Upper lobe of left lung (tissue), 6 donors: ENCODE results near the gene GALM. TPM values are rescaled to one million over a fixed set of nuclear protein-coding genes. Genes with fewer than 3 reads are reported as not detected.

Experiments
- ATAC-seq, 2 donors: fragments of 200-7000 bp; cut with Tn5 transposase; one replicate each; pipeline ENCODE4 v1.9.1; 2022; ENCODE audit warnings: mild to moderate bottlenecking in 2 of 2, moderate library complexity in 2 of 2; ENCODE audit not compliant: low FRiP score in 2 of 2
- DNase-seq, 2 donors: peaks; one replicate each; pipeline ENCODE4 v3.0.0-alpha.2; 2019 to 2020
- H3K27ac ChIP-seq, 4 donors: fragments of 200-600 bp; sonication (generic); one replicate each; pipeline ENCODE4 v1.5.1; 2016 to 2019
- H3K27me3 ChIP-seq, 4 donors: fragments of 200-600 bp; sonication (generic); one replicate each; pipeline ENCODE4 v1.5.1; 2017 to 2019
- H3K36me3 ChIP-seq, 4 donors: fragments of 200-600 bp; sonication (generic); one replicate each; pipeline ENCODE4 v1.5.1; 2016 to 2019
- H3K4me1 ChIP-seq, 4 donors: fragments of 200-600 bp; sonication (generic); one replicate each; pipeline ENCODE4 v1.5.1; 2018 to 2019
- H3K4me3 ChIP-seq, 4 donors: fragments of 200-600 bp; sonication (generic); one replicate each; pipeline ENCODE4 v1.5.1; 2017 to 2019; ENCODE audit warnings: mild to moderate bottlenecking in 2 of 4, moderate library complexity in 1 of 4
- H3K9me3 ChIP-seq, 4 donors: fragments of 200-600 bp; sonication (generic); one replicate each; pipeline ENCODE4 v1.5.1; 2018 to 2019
- CTCF ChIP-seq, 6 experiments: fragments of 450-650 bp in 4 of 6; fragments of 200-600 bp in 2 of 6; sonication (generic) in 2 of 6; IDR thresholded peaks; one replicate each; pipeline ENCODE4 v1.5.1; 2016 to 2019; ENCODE audit warnings: antibody characterized with exemption in 6 of 6
- EP300 ChIP-seq, 4 donors: sonication (generic); formaldehyde crosslinking; IDR thresholded peaks; one replicate each; pipeline ENCODE4 v1.5.1; 2017; ENCODE audit warnings: antibody characterized with exemption in 4 of 4, control low read depth in 2 of 4
- POLR2A ChIP-seq, 4 donors: fragments of 450-650 bp; IDR thresholded peaks; one replicate each; pipeline ENCODE4 v1.5.1; 2016 to 2017; ENCODE audit warnings: antibody characterized with exemption in 4 of 4, mild to moderate bottlenecking in 2 of 4
- POLR2AphosphoS5 ChIP-seq, 2 donors: sonication (generic); formaldehyde crosslinking; IDR thresholded peaks; one replicate each; pipeline ENCODE4 v1.5.1; 2017; ENCODE audit warnings: antibody characterized with exemption in 2 of 2
- WGBS, 2 donors: methylation state at CpG; one replicate each; pipeline ENCODE4 v1.1.5; 2017 to 2018; 5-methylcytosine and 5-hydroxymethylcytosine counted together
- total RNA-seq, 6 donors: library from RNA; depleted of rRNA in 4 of 6; stranded (reverse); fragments of >200 nt in 4 of 6; gene quantifications; one replicate each; pipeline versions ENCODE4 v1.1.0 to v1.2.1, GENCODE V29; 2016 to 2021
- donor health status: DM: no; HTN: no; CAD: no; lungs with moderate emphysema.
- donor health status: DM: no; HTN: yes; CAD: no; lungs with severe emphysema.

The GALM gene
- total RNA-seq, 6 donors from 2014 or later: 13.4 to 33.1 (median 26.3) TPM

- H3K4me3 ChIP-seq: no peak overlapping the region
- peaks cover 28 to 61% (median 44%) of the 10 kb centered on the region in 4 donors for H3K4me1 ChIP-seq
- DNase-seq (no peak), ATAC-seq (no peak)
- TF ChIP-seq POLR2A (IDR thresholded peaks at IDR 0.05): no peak
- no peak for TF ChIP-seq POLR2AphosphoS5 (IDR thresholded peaks at IDR 0.05)
- TF ChIP-seq CTCF (IDR thresholded peaks at IDR 0.05): no peak
- no peak for TF ChIP-seq EP300 (IDR thresholded peaks at IDR 0.05)
- H3K9me3 ChIP-seq: no peaks in the 10 kb centered on the region
- no peak overlapping the region for H3K27ac ChIP-seq
- peaks cover 52 to 88% (median 56%) of the 10 kb centered on the region in 4 donors for H3K36me3 ChIP-seq
- H3K27me3 ChIP-seq: no peaks in the 10 kb centered on the region
- 57 to 58% methylated on average over 2 of the region's 2 CpGs for WGBS, 2 donors
Observed at GRCh38 chr2:38744399-38744780, 78.5 kb downstream of the GALM start.

- WGBS, 2 donors: 84 to 92% methylated on average over 9 of the region's 9 CpGs
- no peak for ATAC-seq
- H3K4me1 ChIP-seq: peaks cover 33 to 66% (median 49%) of the 10 kb centered on the region in 4 donors
- no peak for TF ChIP-seq EP300 (IDR thresholded peaks at IDR 0.05)
- no peak for TF ChIP-seq POLR2A (IDR thresholded peaks at IDR 0.05)
- no peak for TF ChIP-seq CTCF (IDR thresholded peaks at IDR 0.05)
- TF ChIP-seq POLR2AphosphoS5 (IDR thresholded peaks at IDR 0.05): no peak
- H3K36me3 ChIP-seq: peaks cover 52 to 86% (median 56%) of the 10 kb centered on the region in 4 donors
- H3K4me3 ChIP-seq: no peak overlapping the region
- no peaks in the 10 kb centered on the region for H3K9me3 ChIP-seq
- no peaks in the 10 kb centered on the region for H3K27me3 ChIP-seq
- no peak for DNase-seq
- H3K27ac ChIP-seq: peak overlapping the region in 1 of 4 donors; percentile 27
Observed at GRCh38 chr2:38745267-38745666, 79.4 kb downstream of the GALM start.

GRCh38 chr2:38747007-38747424, 81.1 kb downstream of the GALM start:
- WGBS, 2 donors: 72 to 85% methylated on average over 4 of the region's 4 CpGs
- Histone ChIP-seq H3K27ac (peak overlapping the region in 1 of 4 donors; percentile 12), H3K4me3 (no peak overlapping the region), H3K9me3 (no peaks in the 10 kb centered on the region), H3K36me3 (peaks cover 52 to 76% (median 56%) of the 10 kb centered on the region in 4 donors), H3K27me3 (no peaks in the 10 kb centered on the region), H3K4me1 (peaks cover 36 to 61% (median 44%) of the 10 kb centered on the region in 4 donors)
- DNase-seq (no peak), ATAC-seq (no peak)
- no peak for TF ChIP-seq EP300 (IDR thresholded peaks at IDR 0.05)
- no peak for TF ChIP-seq CTCF (IDR thresholded peaks at IDR 0.05)
- TF ChIP-seq POLR2A (IDR thresholded peaks at IDR 0.05): no peak
- no peak for TF ChIP-seq POLR2AphosphoS5 (IDR thresholded peaks at IDR 0.05)

- ATAC-seq: no peak
- WGBS, 2 donors: 56 to 67% methylated on average over 5 of the region's 5 CpGs
- peaks cover 52 to 69% (median 56%) of the 10 kb centered on the region in 4 donors for H3K36me3 ChIP-seq
- TF ChIP-seq EP300 (IDR thresholded peaks at IDR 0.05): no peak
- no peak for TF ChIP-seq CTCF (IDR thresholded peaks at IDR 0.05)
- TF ChIP-seq POLR2A (IDR thresholded peaks at IDR 0.05): no peak
- no peak for TF ChIP-seq POLR2AphosphoS5 (IDR thresholded peaks at IDR 0.05)
- H3K4me3 ChIP-seq: no peak overlapping the region
- no peak for DNase-seq
- no peaks in the 10 kb centered on the region for H3K9me3 ChIP-seq
- H3K27me3 ChIP-seq: no peaks in the 10 kb centered on the region
- peak overlapping the region in 2 of 4 donors; percentile 12 to 30 for H3K27ac ChIP-seq
- peaks cover 36 to 62% (median 44%) of the 10 kb centered on the region in 4 donors for H3K4me1 ChIP-seq
Observed at GRCh38 chr2:38747819-38748218, 81.9 kb downstream of the GALM start.

DNA sequence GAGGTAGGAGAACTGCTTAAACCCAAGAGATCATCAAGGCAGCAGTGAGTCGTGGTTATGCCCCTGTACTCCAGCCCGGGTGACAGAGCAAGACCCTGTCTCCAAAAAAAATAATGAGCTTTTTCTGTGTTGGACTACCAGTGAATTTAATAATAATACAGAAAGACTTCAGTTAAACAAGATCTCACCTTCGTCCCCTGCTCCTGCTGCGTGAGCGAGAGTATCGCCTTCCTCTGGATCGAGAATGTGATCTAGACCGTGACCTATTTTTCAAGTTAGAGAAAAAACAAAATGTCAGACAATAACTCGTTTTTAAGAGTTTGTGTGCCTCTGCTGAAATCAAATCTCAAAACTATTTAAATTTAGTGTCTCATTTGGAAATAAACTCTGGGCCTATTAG, 82.5 kb downstream of the GALM start:
- H3K4me1 ChIP-seq: peaks cover 36 to 62% (median 44%) of the 10 kb centered on the region in 4 donors
- no peak for ATAC-seq

More for the DNA sequence above, 82.5 kb downstream of the GALM start:
- DNase-seq: no peak
- 87 to 88% methylated on average over 9 of the region's 9 CpGs for WGBS, 2 donors
- Histone ChIP-seq H3K9me3 (no peaks in the 10 kb centered on the region), H3K27ac (peak overlapping the region in 1 of 4 donors; percentile 30), H3K27me3 (no peaks in the 10 kb centered on the region), H3K36me3 (peaks cover 52 to 63% (median 53%) of the 10 kb centered on the region in 4 donors), H3K4me3 (no peak overlapping the region)
- TF ChIP-seq POLR2A (IDR thresholded peaks at IDR 0.05): no peak
- TF ChIP-seq POLR2AphosphoS5 (IDR thresholded peaks at IDR 0.05): no peak
- TF ChIP-seq EP300 (IDR thresholded peaks at IDR 0.05): no peak
- no peak for TF ChIP-seq CTCF (IDR thresholded peaks at IDR 0.05)
